ENCODE results near the gene TMEM259. TPM values are rescaled to one million over a fixed set of nuclear protein-coding genes. Genes with fewer than 3 reads are reported as not detected.

The TMEM259 gene
- 120 to 130 TPM (median 120 TPM) in 3 replicates for total RNA-seq
- long read RNA-seq, transcript TMEM259-208 (1 exons, 1,637 nt): minor isoform, 8 of 484 reads
- long read RNA-seq, transcript TMEM259-202 (11 exons, 2,748 nt): major isoform, 227 of 484 reads
- long read RNA-seq, partial matches to known transcripts: 21 of 484 reads
- long read RNA-seq, other reads (novel, unspliced or antisense): 225 of 484 reads

GRCh38 chr19:1020868-1021425 lies at the start of gene TMEM259:
Gene TMEM259, minus strand, starts transcription at chr19:1021123. Its CDS starts 127 bp downstream, at chr19:1020996.
- peak within 1 kb of the TSS; percentile 83 for H3K4me3 Mint-ChIP-seq (ENCODE audit: unreplicated experiment)
- H3K27me3 Mint-ChIP-seq (ENCODE audit: low read depth): no peaks in the 10 kb centered on the region
- DNase-seq (ENCODE audit: low spot score): no peak
- no peaks in the 10 kb centered on the region for H3K36me3 Mint-ChIP-seq (ENCODE audit: low read depth)
- H3K27ac Mint-ChIP-seq (ENCODE audit: unreplicated experiment): peak within 1 kb of the TSS; percentile 96
- H3K9me3 Mint-ChIP-seq (ENCODE audit: low read depth): no peaks in the 10 kb centered on the region
- TF ChIP-seq, protein P1, sequence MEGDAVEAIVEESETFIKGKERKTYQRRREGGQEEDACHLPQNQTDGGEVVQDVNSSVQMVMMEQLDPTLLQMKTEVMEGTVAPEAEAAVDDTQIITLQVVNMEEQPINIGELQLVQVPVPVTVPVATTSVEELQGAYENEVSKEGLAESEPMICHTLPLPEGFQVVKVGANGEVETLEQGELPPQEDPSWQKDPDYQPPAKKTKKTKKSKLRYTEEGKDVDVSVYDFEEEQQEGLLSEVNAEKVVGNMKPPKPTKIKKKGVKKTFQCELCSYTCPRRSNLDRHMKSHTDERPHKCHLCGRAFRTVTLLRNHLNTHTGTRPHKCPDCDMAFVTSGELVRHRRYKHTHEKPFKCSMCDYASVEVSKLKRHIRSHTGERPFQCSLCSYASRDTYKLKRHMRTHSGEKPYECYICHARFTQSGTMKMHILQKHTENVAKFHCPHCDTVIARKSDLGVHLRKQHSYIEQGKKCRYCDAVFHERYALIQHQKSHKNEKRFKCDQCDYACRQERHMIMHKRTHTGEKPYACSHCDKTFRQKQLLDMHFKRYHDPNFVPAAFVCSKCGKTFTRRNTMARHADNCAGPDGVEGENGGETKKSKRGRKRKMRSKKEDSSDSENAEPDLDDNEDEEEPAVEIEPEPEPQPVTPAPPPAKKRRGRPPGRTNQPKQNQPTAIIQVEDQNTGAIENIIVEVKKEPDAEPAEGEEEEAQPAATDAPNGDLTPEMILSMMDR (IDR thresholded peaks at IDR 0.05): no peak
- peaks cover 55% of the 10 kb centered on the region for H3K4me1 Mint-ChIP-seq (ENCODE audit: low read depth)

DNA sequence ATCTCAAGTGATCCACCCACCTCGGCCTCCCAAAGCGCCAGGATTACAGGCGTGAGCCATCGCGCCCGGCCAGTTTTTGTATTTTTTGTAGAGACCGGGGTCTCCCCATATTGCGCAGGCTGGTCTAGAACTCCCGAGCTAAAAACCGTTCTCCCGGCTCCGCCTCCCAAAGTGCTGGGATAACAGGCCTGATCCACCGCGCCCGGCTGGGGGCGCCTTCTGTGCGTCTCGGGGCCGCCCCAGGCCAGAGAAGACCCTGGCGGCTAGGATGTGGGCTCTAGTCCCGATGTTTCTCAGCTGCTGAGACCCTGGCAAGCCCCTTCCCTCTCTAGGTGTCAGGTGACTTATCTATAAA lies 49.6 kb upstream of the TMEM259 start:
- Mint-ChIP-seq H3K4me3 (ENCODE audit: unreplicated experiment) (no peak overlapping the region), H3K27me3 (ENCODE audit: low read depth) (peaks cover 22% of the 10 kb centered on the region)

GRCh38 chr19:1069009-1069779 lies 48.3 kb upstream of the TMEM259 start:
- no peak overlapping the region for H3K4me3 Mint-ChIP-seq (ENCODE audit: unreplicated experiment)
- no peak for DNase-seq (ENCODE audit: low spot score)
- peaks cover 22% of the 10 kb centered on the region for H3K27me3 Mint-ChIP-seq (ENCODE audit: low read depth)
- H3K4me1 Mint-ChIP-seq (ENCODE audit: low read depth): peaks cover 8% of the 10 kb centered on the region
- no peak overlapping the region for H3K27ac Mint-ChIP-seq (ENCODE audit: unreplicated experiment)
- TF ChIP-seq, protein P1 (IDR thresholded peaks at IDR 0.05): no peak
- H3K36me3 Mint-ChIP-seq (ENCODE audit: low read depth): no peaks in the 10 kb centered on the region
- H3K9me3 Mint-ChIP-seq (ENCODE audit: low read depth): no peaks in the 10 kb centered on the region

More for the DNA sequence above, 49.6 kb upstream of the TMEM259 start:
- no peak for DNase-seq (ENCODE audit: low spot score)
- Mint-ChIP-seq H3K36me3 (ENCODE audit: low read depth) (no peaks in the 10 kb centered on the region), H3K27ac (ENCODE audit: unreplicated experiment) (no peak overlapping the region), H3K9me3 (ENCODE audit: low read depth) (no peaks in the 10 kb centered on the region), H3K4me1 (ENCODE audit: low read depth) (peaks cover 5% of the 10 kb centered on the region)
- TF ChIP-seq, protein P1 (IDR thresholded peaks at IDR 0.05): peak; percentile 59

DNA sequence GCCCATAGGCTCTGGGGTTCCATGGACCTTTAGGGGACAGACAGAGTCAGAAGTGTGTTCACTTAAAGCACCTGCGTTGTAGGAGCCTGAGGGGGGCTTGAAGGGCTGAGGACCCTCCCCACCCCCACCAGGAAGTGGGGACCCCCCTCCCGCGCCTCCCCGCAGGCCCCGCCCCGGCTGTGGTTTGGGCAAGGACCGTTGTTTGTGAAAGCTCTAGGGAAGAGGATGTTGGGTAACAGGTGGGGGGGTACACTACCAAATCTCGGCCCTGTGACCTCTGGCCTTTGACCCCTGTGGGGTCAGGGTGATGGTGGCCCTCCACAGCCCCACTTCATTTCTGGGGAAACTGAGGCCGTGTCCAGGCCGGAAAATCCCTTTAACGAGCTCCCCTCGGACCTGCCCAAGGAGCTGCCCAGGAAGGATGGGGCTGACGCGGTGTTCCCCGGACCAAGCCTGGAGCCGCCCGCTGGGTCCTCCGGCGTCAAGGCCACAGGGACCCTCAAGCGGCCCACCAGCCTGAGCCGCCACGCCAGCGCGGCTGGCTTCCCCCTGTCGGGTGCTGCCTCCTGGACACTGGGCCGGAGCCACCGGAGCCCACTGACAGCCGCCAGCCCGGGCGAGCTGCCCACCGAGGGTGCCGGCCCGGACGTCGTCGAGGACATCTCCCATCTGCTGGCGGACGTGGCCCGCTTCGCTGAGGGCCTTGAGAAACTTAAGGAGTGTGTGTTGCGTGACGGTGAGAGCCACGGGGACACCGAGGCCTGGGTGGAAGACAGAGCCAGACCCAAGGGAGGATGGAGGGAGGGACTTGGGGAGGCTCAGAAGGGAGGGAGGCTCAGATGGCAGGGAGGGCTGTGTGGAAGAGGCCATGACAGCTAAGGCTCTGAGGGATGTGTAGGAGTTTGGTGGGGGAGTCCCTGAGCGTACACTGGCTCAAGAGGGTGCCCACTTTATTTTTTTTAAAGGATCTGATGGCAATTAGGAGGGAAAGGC lies 47.4 kb upstream of the TMEM259 start:
- H3K4me3 Mint-ChIP-seq (ENCODE audit: unreplicated experiment): no peak overlapping the region
- TF ChIP-seq, protein P1 (IDR thresholded peaks at IDR 0.05): no peak
- no peaks in the 10 kb centered on the region for H3K36me3 Mint-ChIP-seq (ENCODE audit: low read depth)
- peak; percentile 88 for DNase-seq (ENCODE audit: low spot score)
- H3K27me3 Mint-ChIP-seq (ENCODE audit: low read depth): peaks cover 22% of the 10 kb centered on the region
- no peaks in the 10 kb centered on the region for H3K9me3 Mint-ChIP-seq (ENCODE audit: low read depth)
- H3K27ac Mint-ChIP-seq (ENCODE audit: unreplicated experiment): no peak overlapping the region
- peaks cover 8% of the 10 kb centered on the region for H3K4me1 Mint-ChIP-seq (ENCODE audit: low read depth)

Data from chondrocyte (in vitro differentiated cells).